Panc1 (cell line): Measurements from ENCODE around the gene BACH2. TPM values are rescaled to one million over a fixed set of nuclear protein-coding genes. Genes with fewer than 3 reads are reported as not detected.

Source experiments
- ATAC-seq: fragments of 200-7000 bp; cut with Tn5 transposase; 2 replicates; pipeline ENCODE4 v1.9.1; 2020; ENCODE audit warnings: mild to moderate bottlenecking, moderate library complexity
- BruUV-seq: library from RNA; stranded (reverse); fragments of 400-500 nt; replicated peaks from 2 replicates; lab custom pipeline; 2021; lab: Mats Ljungman, UMichigan
- CTCF ChIA-PET: fragments of 300-600 bp; sonication (Branson Sonifier 250); formaldehyde crosslinking; loops from one replicate; lab custom pipeline; 2022; ENCODE audit warnings: antibody characterized with exemption; lab: Charles Lee
- POLR2A ChIA-PET: fragments of 300-600 bp; sonication (Branson Sonifier 250); formaldehyde crosslinking; loops from one replicate; lab custom pipeline; 2022; ENCODE audit warnings: antibody characterized with exemption; lab: Charles Lee
- DNase-seq: peaks from one replicate; pipeline ENCODE4 v3.0.0-alpha.2; 2010; ENCODE audit warnings: low read depth, low spot score
- H3K27ac ChIP-seq: 2 replicates; pipeline ENCODE4 v1.5.1; 2011; ENCODE audit warnings: mild to moderate bottlenecking, low read length, inconsistent platforms
- H3K27me3 ChIP-seq: fragments of 200-500 bp; sonication (Bioruptor generic); 2 replicates; pipeline ENCODE4 v1.6.0; 2014; ENCODE audit warnings: low read length, inconsistent platforms; ENCODE audit not compliant: control insufficient read depth, insufficient read depth
- H3K36me3 ChIP-seq: fragments of 200-500 bp; sonication (Bioruptor generic); 2 replicates; pipeline ENCODE4 v1.5.1; 2014; ENCODE audit warnings: inconsistent platforms, mild to moderate bottlenecking, low read length, moderate library complexity; ENCODE audit not compliant: control insufficient read depth, insufficient read depth
- H3K4me1 ChIP-seq: 2 replicates; pipeline ENCODE4 v1.5.1; 2011; ENCODE audit warnings: inconsistent platforms, mild to moderate bottlenecking, low read length, moderate library complexity; ENCODE audit not compliant: control insufficient read depth, insufficient read depth
- H3K4me3 ChIP-seq, 2 experiments: 2 replicates each; pipeline ENCODE4 v1.5.1; 2011 to 2012; ENCODE audit warnings: low read depth in 2 of 2, low read length in 2 of 2, mild to moderate bottlenecking in 2 of 2, inconsistent platforms in 1 of 2, moderate library complexity in 1 of 2
- H3K9me3 ChIP-seq: fragments of 200-500 bp; sonication (Bioruptor generic); 2 replicates; pipeline ENCODE4 v1.5.1; 2014; ENCODE audit warnings: low read depth, mild to moderate bottlenecking, inconsistent platforms, low read length, moderate library complexity; ENCODE audit not compliant: control insufficient read depth, insufficient read depth
- CTCF ChIP-seq: fragments of 450-650 bp; IDR thresholded peaks from 2 replicates; pipeline ENCODE4 v1.5.1; 2017; ENCODE audit warnings: mild to moderate bottlenecking
- POLR2AphosphoS5 ChIP-seq: IDR thresholded peaks from 2 replicates; pipeline ENCODE4 v1.6.1; 2012; ENCODE audit warnings: mild to moderate bottlenecking, low read depth, low read length, moderate library complexity
- REST ChIP-seq, 2 experiments: IDR thresholded peaks; 2 replicates each; pipeline ENCODE4 v1.6.1; 2011 to 2012; ENCODE audit warnings: low read depth in 2 of 2, control low read depth in 1 of 2, low read length in 1 of 2, mild to moderate bottlenecking in 1 of 2, moderate library complexity in 1 of 2; ENCODE audit not compliant: insufficient read depth in 1 of 2
- SIN3A ChIP-seq: IDR thresholded peaks from 2 replicates; pipeline ENCODE4 v1.6.1; 2012; ENCODE audit warnings: low read depth, mild to moderate bottlenecking, low read length, moderate library complexity, borderline replicate concordance; ENCODE audit not compliant: insufficient read depth
- TCF7L2 ChIP-seq: IDR thresholded peaks from 2 replicates; pipeline ENCODE4 v1.6.1; 2011; ENCODE audit warnings: mild to moderate bottlenecking, low read depth, low read length, inconsistent platforms
- in situ Hi-C: cut with HindIII; loops from 2 replicates; pipeline ENCODE4 v1.10.0; 2016; ENCODE audit warnings: low sequenced_read_pairs, low pct_unique_long_range_greater_than_20kb
- intact Hi-C: fragments of 100-400 bp; cut with micrococcal nuclease; formaldehyde crosslinking; loops from one replicate; pipeline ENCODE4 v1.10.0; 2022; ENCODE audit not compliant: unreplicated experiment
- total RNA-seq: library from RNA; stranded (reverse); gene quantifications from one replicate; pipeline ENCODE4 v1.2.1, GENCODE V29; 2021; ENCODE audit not compliant: unreplicated experiment

Gene BACH2
- total RNA-seq, 1 experiment from 2014 or later: 1.6 TPM

GRCh38 chr6:90285611-90286381 lies 10.8 kb downstream of the BACH2 start:
- Histone ChIP-seq H3K4me3 (peak overlapping the region in 1 of 2 experiments; percentile 49; a peak in 2 of 4 replicates), H3K36me3 (no peaks in the 10 kb centered on the region), H3K9me3 (peaks cover 7% of the 10 kb centered on the region; the same call in 1 of the 2 replicates), H3K27me3 (no peaks in the 10 kb centered on the region), H3K4me1 (peaks cover 27% of the 10 kb centered on the region), H3K27ac (peak overlapping the region; percentile 80)
- no TSS peak for BruUV-seq
- POLR2A ChIA-PET: no interaction called here
- in situ Hi-C loops (no loop called here), intact Hi-C loops (loop anchor here (2.0 to 5.0 kb wide), 3 partner anchors 107 to 343 kb away; no protein-coding TSS in a partner anchor)
- TF ChIP-seq SIN3A (no peak), POLR2AphosphoS5 (peak; percentile 44; the same call in 1 of the 2 replicates), TCF7L2 (no peak), CTCF (no peak), REST (IDR thresholded peaks at IDR 0.05; ENCODE audit: insufficient read depth in 1 of 2, low read depth in 2 of 2, low read length in 1 of 2) (no peak; a peak in 1 of 4 replicates)
- ATAC-seq (peak; percentile 95), DNase-seq (peak; percentile 59)
- CTCF ChIA-PET: interaction anchor here (0.7 kb wide), 1 partner anchor 95 kb away, joined by 3 read pairs; no protein-coding TSS in a partner anchor

- no TSS peak for BruUV-seq
- TF ChIP-seq POLR2AphosphoS5 (no peak), CTCF (no peak), SIN3A (no peak), TCF7L2 (no peak), REST (IDR thresholded peaks at IDR 0.05; ENCODE audit: insufficient read depth in 1 of 2, low read depth in 2 of 2, low read length in 1 of 2) (no peak)
Measured at GRCh38 chr6:90285042-90285481, 11.6 kb downstream of the BACH2 start.

More at GRCh38 chr6:90285042-90285481, 11.6 kb downstream of the BACH2 start:
- POLR2A ChIA-PET: interaction anchor here (0.6 kb wide), 4 partner anchors 13 to 307 kb away, joined by 3 to 12 read pairs (median 6); no protein-coding TSS in a partner anchor
- no peaks in the 10 kb centered on the region for H3K27me3 ChIP-seq
- in situ Hi-C loops: no loop called here
- H3K36me3 ChIP-seq: no peaks in the 10 kb centered on the region
- DNase-seq (no peak), ATAC-seq (peak; percentile 70)
- intact Hi-C loops: loop anchor here (2.0 to 5.0 kb wide), 2 partner anchors 194 to 343 kb away; no protein-coding TSS in a partner anchor
- peak overlapping the region; percentile 80 for H3K27ac ChIP-seq
- H3K9me3 ChIP-seq: peaks cover 7% of the 10 kb centered on the region; the same call in 1 of the 2 replicates
- H3K4me3 ChIP-seq: peak overlapping the region in 1 of 2 experiments; percentile 49; a peak in 3 of 4 replicates
- peaks cover 26% of the 10 kb centered on the region for H3K4me1 ChIP-seq
- CTCF ChIA-PET: interaction anchor here (0.7 kb wide), 2 partner anchors 63 to 95 kb away, joined by 3 to 4 read pairs; no protein-coding TSS in a partner anchor
